Ishikawa (cell line): Measurements from ENCODE around the gene PPP2R5B.

Source experiments
- CEBPB ChIP-seq: IDR thresholded peaks from 2 replicates; pipeline ENCODE4 v1.6.1; 2012
- CREB1 ChIP-seq: IDR thresholded peaks from 2 replicates; pipeline ENCODE4 v1.6.1; 2012; ENCODE audit warnings: low read depth
- EGR1 ChIP-seq: IDR thresholded peaks from 2 replicates; pipeline ENCODE4 v1.6.1; 2012
- EP300 ChIP-seq: IDR thresholded peaks from 2 replicates; pipeline ENCODE4 v1.6.1; 2012; ENCODE audit warnings: borderline replicate concordance
- FOXM1 ChIP-seq: IDR thresholded peaks from 2 replicates; pipeline ENCODE4 v1.6.1; 2012; ENCODE audit warnings: low read depth, borderline replicate concordance
- NFIC ChIP-seq: IDR thresholded peaks from 2 replicates; pipeline ENCODE4 v1.6.1; 2012
- RAD21 ChIP-seq: IDR thresholded peaks from 2 replicates; pipeline ENCODE4 v1.6.1; 2012; ENCODE audit warnings: low read depth
- TAF1 ChIP-seq: IDR thresholded peaks from 2 replicates; pipeline ENCODE4 v1.6.1; 2012; ENCODE audit warnings: low read depth, mild to moderate bottlenecking
- TCF12 ChIP-seq: IDR thresholded peaks from 2 replicates; pipeline ENCODE4 v1.6.1; 2012; ENCODE audit warnings: low read depth
- TEAD4 ChIP-seq: IDR thresholded peaks from 2 replicates; pipeline ENCODE4 v1.6.1; 2012
- YY1 ChIP-seq: IDR thresholded peaks from 2 replicates; pipeline ENCODE4 v1.6.1; 2012; ENCODE audit warnings: low read depth
- ZBTB7A ChIP-seq: IDR thresholded peaks from 2 replicates; pipeline ENCODE4 v1.6.1; 2012; ENCODE audit warnings: low read depth
- TF ChIP-seq, protein P1 (sequence below): IDR thresholded peaks from 2 replicates; pipeline ENCODE4 v1.6.1; 2012
- TF ChIP-seq, protein P2 (sequence below): IDR thresholded peaks from 2 replicates; pipeline ENCODE4 v1.6.1; 2012
- TF ChIP-seq, protein P3 (sequence below): IDR thresholded peaks from 2 replicates; pipeline ENCODE4 v1.6.1; 2012; ENCODE audit warnings: low read depth, mild to moderate bottlenecking

Gene PPP2R5B

DNA sequence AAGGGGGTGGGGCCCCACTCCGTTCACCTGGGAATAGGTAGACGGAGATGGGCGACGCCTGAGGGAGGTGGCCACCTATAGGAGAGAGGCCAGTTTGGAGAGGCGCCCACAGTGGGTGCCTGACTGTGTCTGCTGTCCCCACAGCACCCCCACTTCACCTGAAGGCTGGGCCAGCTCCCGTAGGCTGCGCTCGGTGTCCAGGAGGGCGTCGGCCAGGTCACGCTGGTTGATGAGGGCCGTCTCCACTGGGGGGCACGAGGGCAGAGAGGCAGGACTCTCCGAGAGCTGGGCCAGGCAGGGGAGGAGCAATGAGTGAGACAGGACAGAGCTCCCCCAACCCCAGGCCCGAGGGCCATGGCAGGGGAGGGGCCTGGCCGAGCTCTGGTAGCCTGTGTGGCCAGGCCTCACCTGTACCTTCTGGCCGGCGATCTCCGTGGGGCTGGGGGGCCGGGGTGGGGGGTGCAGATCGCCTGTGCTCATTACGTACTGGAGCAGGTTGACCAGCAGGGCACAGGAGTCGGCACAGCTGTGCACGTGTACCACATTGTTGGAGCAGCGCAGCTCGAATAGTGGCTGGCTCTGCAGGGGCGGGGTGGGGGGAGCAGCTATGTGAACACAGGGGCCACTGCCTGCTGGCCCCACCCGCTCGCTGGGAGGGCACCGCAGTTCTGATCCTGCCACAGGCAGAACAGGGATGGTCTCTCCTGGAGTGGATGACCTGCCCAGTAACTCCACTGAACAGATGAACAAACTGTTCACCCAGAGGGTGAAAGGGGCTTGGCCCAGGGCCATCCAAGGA is 22.2 kb upstream of the PPP2R5B start:
- TF ChIP-seq, protein P1, sequence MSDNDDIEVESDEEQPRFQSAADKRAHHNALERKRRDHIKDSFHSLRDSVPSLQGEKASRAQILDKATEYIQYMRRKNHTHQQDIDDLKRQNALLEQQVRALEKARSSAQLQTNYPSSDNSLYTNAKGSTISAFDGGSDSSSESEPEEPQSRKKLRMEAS = no peak
- no peak for TF ChIP-seq TEAD4
- no peak for TF ChIP-seq NFIC
- no peak for TF ChIP-seq TCF12
- TF ChIP-seq FOXM1 = no peak
- TF ChIP-seq, protein P2, sequence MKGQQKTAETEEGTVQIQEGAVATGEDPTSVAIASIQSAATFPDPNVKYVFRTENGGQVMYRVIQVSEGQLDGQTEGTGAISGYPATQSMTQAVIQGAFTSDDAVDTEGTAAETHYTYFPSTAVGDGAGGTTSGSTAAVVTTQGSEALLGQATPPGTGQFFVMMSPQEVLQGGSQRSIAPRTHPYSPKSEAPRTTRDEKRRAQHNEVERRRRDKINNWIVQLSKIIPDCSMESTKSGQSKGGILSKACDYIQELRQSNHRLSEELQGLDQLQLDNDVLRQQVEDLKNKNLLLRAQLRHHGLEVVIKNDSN = no peak
- no peak for TF ChIP-seq CREB1
- TF ChIP-seq EP300 = no peak
- no peak for TF ChIP-seq YY1
- TF ChIP-seq, protein P3, sequence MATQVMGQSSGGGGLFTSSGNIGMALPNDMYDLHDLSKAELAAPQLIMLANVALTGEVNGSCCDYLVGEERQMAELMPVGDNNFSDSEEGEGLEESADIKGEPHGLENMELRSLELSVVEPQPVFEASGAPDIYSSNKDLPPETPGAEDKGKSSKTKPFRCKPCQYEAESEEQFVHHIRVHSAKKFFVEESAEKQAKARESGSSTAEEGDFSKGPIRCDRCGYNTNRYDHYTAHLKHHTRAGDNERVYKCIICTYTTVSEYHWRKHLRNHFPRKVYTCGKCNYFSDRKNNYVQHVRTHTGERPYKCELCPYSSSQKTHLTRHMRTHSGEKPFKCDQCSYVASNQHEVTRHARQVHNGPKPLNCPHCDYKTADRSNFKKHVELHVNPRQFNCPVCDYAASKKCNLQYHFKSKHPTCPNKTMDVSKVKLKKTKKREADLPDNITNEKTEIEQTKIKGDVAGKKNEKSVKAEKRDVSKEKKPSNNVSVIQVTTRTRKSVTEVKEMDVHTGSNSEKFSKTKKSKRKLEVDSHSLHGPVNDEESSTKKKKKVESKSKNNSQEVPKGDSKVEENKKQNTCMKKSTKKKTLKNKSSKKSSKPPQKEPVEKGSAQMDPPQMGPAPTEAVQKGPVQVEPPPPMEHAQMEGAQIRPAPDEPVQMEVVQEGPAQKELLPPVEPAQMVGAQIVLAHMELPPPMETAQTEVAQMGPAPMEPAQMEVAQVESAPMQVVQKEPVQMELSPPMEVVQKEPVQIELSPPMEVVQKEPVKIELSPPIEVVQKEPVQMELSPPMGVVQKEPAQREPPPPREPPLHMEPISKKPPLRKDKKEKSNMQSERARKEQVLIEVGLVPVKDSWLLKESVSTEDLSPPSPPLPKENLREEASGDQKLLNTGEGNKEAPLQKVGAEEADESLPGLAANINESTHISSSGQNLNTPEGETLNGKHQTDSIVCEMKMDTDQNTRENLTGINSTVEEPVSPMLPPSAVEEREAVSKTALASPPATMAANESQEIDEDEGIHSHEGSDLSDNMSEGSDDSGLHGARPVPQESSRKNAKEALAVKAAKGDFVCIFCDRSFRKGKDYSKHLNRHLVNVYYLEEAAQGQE = no peak
- TF ChIP-seq TAF1 = no peak
- no peak for TF ChIP-seq EGR1
- no peak for TF ChIP-seq CEBPB
- no peak for TF ChIP-seq RAD21
- TF ChIP-seq ZBTB7A = no peak

DNA sequence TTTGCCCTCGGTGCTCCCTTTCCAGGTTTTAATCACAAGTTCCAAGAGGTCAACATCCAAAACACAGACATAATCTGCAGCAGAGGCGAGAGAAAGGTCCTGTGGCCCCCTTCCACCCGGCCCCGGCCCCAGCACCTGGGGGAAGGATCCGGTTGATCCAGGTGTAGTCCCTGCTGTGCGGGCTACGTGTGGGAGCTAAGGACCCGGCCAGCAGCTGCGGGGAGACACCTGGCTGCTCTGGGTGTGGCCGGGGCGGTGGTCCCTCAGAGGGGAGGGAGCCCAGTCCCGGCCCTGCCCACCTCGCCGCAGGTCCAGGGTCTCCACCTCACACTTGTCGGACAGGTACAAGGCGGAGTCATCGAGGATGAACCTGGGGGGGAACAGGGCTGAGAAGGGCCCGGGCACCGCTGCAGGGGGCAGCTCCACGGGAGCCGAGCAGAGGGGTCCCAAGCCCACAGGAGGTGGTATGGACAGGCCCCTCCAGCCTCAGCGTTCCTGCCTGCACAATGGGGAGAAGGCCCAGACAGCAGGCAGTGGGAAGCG is 21.1 kb upstream of the PPP2R5B start:
- TF ChIP-seq EP300 (no peak), ZBTB7A (no peak), EGR1 (no peak), TCF12 (no peak), NFIC (no peak), TEAD4 (no peak)
- TF ChIP-seq, protein P3 = no peak
- TF ChIP-seq, protein P2 = no peak

DNA sequence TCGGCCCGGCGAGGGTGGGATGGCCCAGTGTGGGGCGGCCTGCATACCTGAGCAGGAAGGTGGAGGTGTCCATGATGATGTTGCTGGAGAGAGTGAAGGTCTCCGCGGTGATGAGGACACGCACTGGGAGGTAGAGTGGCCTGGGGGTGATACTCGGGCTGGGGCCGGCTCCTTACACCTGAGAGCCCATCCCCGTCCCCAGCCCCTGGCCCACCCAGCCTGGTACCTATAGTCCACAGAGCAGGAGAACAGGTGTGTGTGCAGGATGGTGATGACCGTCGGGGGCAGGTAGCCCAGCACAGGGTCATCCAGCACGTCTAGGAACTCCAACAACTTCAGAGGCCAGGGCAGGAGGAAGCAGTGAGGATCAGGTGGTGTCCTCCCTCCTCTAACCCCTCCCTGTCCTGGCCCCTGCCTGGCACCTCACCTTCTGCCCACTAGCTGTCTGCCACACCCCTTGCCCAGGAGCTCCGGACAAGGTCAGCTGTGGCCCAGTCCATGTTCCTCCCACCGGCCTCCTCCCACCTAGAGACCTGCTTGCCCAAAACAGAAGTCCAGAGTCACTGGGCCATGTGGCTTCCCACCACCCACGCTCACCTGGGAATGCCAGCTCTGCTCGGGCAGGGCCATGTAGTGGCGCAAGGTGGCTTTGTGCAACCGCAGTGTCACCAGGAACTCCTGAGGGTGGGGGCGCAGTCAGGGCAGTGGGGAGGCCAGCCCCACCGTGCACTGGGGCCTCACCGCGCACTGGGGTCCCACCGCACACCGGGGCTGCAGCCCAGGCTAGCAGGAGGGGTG is 18.8 kb upstream of the PPP2R5B start:
- TF ChIP-seq ZBTB7A = no peak
- TF ChIP-seq TAF1 = no peak
- no peak for TF ChIP-seq YY1
- no peak for TF ChIP-seq EP300
- TF ChIP-seq NFIC = no peak

DNA sequence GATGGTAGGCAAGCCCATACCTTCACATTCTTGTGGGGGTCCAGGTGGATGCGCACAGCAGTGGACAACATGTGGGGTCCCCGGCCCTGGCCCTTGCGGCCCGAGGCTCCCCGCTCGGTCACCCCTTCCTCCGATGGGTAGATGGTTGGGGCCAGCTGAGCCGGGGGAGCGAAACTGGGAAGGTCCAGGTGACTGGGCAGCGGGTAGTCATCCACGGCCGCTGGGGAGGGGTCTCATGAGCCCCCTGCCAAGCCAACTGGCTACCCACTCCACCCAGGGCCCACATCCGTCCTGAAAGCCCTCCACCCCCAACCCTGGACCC is 18.2 kb upstream of the PPP2R5B start:
- TF ChIP-seq, protein P1 = no peak
- TF ChIP-seq NFIC (no peak), FOXM1 (no peak)

DNA sequence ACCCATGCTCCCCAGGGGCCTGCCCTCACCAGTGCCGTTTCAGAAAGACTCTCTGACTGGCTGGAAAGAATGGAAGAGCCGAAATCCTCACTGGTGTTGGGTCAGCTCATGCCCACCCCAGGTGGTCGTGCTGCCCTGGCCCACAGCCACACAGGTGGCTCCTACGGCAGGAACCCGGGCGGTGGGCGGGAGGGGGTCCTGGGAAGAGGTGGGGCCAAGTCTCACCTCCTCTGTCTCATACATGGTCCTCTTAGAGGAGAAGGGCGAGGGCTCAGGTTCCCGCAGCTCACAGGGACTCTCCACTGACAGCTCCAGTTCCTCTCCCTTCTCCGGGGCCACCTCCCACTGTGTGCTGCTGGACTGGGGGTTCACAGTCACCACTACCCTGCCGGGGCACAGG is 15.7 kb upstream of the PPP2R5B start:
- TF ChIP-seq CEBPB (no peak), CREB1 (no peak), NFIC (no peak), FOXM1 (no peak), TAF1 (no peak), TEAD4 (no peak), ZBTB7A (no peak), EP300 (no peak), RAD21 (no peak), TCF12 (no peak), YY1 (no peak)
- TF ChIP-seq, protein P3 = no peak
- TF ChIP-seq, protein P1 = no peak
- TF ChIP-seq, protein P2 = no peak
